MG63 (cell line): ENCODE results near the gene PXDN. TPM values are rescaled to one million over a fixed set of nuclear protein-coding genes. Genes with fewer than 3 reads are reported as not detected.
A peak's percentile ranks its signal among the peaks of the same experiment; 100 is the strongest.
"Not testable (repeated sequence)": the region's sequence is repeated elsewhere in the genome, so short reads cannot be mapped to it uniquely, and the experiment has no call there.

Source experiments
- DNase-seq: peaks from one replicate; pipeline ENCODE4 v3.0.0-alpha.2; 2020
- H3K27me3 ChIP-seq: fragments of 250-450 bp; sonication (Bioruptor Pico); 2 replicates; pipeline ENCODE4 v1.5.1; 2020; ENCODE audit warnings: mild to moderate bottlenecking, moderate library complexity
- H3K36me3 ChIP-seq: fragments of 250-450 bp; sonication (Bioruptor Pico); 2 replicates; pipeline ENCODE4 v1.5.1; 2020; ENCODE audit warnings: mild to moderate bottlenecking, moderate library complexity
- H3K4me3 ChIP-seq: fragments of 250-450 bp; sonication (Bioruptor Pico); 2 replicates; pipeline ENCODE4 v1.5.1; 2020; ENCODE audit warnings: mild to moderate bottlenecking, moderate library complexity
- H3K9me3 ChIP-seq: fragments of 250-450 bp; sonication (Bioruptor Pico); 2 replicates; pipeline ENCODE4 v1.5.1; 2020; ENCODE audit warnings: mild to moderate bottlenecking, moderate library complexity
- total RNA-seq: library from RNA; depleted of rRNA; stranded (reverse); fragments of >200 nt; shearing (Covaris generic); gene quantifications from 2 replicates; pipeline ENCODE4 v1.2.3, GENCODE V29; 2014; ENCODE audit warnings: low replicate concordance

PXDN gene
- total RNA-seq, 1 experiment from 2014 or later = 204 TPM

DNA sequence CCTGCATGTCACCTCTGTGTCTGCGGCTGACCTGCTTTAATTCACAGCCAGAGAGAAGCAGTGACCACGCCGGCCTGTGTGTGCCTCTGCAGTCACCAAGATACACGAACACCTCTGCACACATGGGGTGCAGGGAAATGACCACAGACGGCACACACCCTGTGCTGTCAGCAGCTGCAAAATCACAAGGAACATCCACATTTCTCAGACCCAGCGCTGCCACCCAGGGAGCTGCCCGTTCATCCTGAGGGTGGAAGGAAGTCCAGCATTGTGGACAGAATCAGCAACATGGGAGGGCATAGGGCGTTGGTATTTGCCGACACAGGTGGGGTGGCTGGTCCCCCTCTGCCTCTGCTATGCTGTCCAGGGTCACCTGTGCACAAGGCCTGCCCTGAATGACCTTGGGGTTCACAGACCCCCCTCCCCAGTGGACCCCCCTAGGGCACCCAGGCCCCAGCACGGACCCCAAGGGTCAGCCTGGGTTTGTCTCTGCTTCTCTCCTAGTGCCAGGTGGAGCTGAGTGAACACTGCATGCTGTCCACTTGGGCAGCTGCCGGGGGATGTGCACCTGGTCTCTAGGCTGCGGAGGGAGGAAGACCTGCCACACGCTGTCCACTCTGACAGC lies 107.4 kb downstream of the PXDN start:
- Histone ChIP-seq H3K9me3 (no peaks in the 10 kb centered on the region), H3K27me3 (no peaks in the 10 kb centered on the region), H3K36me3 (peaks cover 82% of the 10 kb centered on the region), H3K4me3 (no peak overlapping the region)
- no peak for DNase-seq

DNA sequence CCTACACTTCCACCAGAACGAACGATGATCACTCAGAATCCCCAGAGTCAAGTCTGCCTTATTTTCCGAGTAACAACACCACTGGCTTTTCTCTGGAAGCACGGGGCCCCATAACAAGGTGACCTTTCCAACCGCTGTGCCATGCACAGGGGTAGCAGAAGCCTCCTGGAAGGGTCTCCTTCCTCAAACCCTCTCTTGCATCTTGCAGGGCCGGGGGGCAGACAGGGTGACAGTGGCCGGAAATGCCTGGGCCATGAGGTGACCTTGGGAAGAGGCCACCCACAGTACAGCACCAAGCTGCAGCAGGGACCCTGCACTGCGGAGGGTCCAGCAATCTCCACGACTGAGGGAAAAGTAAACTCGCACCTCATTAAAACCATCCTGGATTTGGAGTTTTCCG lies 108.5 kb downstream of the PXDN start:
- H3K36me3 ChIP-seq = peaks cover 79% of the 10 kb centered on the region
- H3K4me3 ChIP-seq = no peak overlapping the region
- H3K9me3 ChIP-seq = peaks cover under 1% of the 10 kb centered on the region; the same call in 1 of the 2 replicates
- no peak for DNase-seq
- H3K27me3 ChIP-seq = no peaks in the 10 kb centered on the region

GRCh38 chr2:1634681-1635341 lies 109.5 kb downstream of the PXDN start:
- H3K36me3 ChIP-seq = peaks cover 82% of the 10 kb centered on the region
- no peak overlapping the region for H3K4me3 ChIP-seq
- H3K9me3 ChIP-seq = peaks cover 5% of the 10 kb centered on the region
- H3K27me3 ChIP-seq = no peaks in the 10 kb centered on the region
- DNase-seq = no peak

GRCh38 chr2:1633936-1634587 lies 110.3 kb downstream of the PXDN start:
- Histone ChIP-seq H3K4me3 (no peak overlapping the region), H3K36me3 (peaks cover 82% of the 10 kb centered on the region), H3K27me3 (no peaks in the 10 kb centered on the region), H3K9me3 (peaks cover 5% of the 10 kb centered on the region)
- DNase-seq = no peak

- Histone ChIP-seq H3K36me3 (peaks cover 81% of the 10 kb centered on the region), H3K9me3 (peaks cover 5% of the 10 kb centered on the region), H3K27me3 (no peaks in the 10 kb centered on the region), H3K4me3 (no peak overlapping the region)
- DNase-seq = no peak
Observed at GRCh38 chr2:1633092-1633671, 111.1 kb downstream of the PXDN start.

DNA sequence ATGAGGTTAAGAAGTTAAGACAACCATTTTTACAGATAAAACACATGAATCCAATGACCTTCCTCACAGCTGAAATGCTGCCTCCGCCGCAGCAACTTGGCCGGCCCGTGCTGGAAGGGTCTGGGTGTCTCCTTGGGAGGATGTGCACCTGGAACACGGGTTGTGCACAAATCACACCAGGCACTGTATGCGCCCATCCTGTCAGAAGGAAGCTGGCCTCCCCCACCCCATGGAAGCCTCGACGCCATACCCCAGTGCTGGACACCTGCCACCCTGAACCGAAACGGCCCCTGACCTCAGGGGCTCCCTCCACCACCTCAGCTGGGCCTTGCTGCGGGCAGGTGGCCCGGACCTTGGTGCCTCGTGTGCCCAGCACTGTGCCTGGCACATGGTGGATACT lies 111.8 kb downstream of the PXDN start:
- H3K27me3 ChIP-seq = no peaks in the 10 kb centered on the region

GRCh38 chr2:1632002-1632348 lies 112.3 kb downstream of the PXDN start:
- no peak overlapping the region for H3K4me3 ChIP-seq
- peaks cover 5% of the 10 kb centered on the region for H3K9me3 ChIP-seq
- no peaks in the 10 kb centered on the region for H3K27me3 ChIP-seq
- H3K36me3 ChIP-seq = peaks cover 77% of the 10 kb centered on the region
- DNase-seq = peak; percentile 82

More for the DNA sequence above, 111.8 kb downstream of the PXDN start:
- peaks cover 5% of the 10 kb centered on the region for H3K9me3 ChIP-seq
- peaks cover 77% of the 10 kb centered on the region for H3K36me3 ChIP-seq
- DNase-seq = no peak
- no peak overlapping the region for H3K4me3 ChIP-seq

DNA sequence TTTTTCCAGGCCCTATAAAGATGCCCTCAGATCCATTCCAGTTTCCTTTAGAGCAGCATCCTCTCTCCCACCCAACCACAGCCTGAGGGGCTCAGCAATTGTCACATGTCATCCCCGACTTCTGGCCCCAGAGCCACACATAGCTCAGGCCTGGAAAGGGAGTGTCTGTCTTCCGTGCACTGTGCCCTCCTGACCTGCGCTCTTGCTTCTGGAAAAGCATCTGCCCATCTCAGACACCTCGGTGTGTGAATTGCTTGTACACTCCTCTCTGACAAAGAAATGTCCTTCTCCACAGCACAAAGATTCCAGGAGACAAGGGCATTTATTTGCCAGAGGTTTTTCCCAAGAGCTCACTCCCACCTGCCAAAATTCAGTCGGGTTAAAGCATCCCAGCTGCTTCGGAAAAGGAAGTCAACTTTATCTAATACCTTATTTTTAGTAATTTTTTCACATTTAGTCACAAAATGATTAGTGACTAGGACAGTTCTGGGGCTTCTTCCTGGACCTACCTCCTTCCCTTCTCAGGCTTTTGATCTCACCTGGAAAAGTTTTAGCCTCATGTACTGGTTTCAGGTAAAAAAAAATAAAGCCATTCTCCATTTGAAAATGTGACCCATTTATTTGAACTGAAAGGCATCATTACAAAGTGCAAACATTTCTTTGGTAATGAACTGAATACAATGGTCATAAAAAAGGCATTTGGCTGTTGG lies 112.9 kb downstream of the PXDN start:
- Histone ChIP-seq H3K36me3 (peaks cover 75% of the 10 kb centered on the region), H3K27me3 (no peaks in the 10 kb centered on the region), H3K4me3 (no peak overlapping the region), H3K9me3 (peaks cover 5% of the 10 kb centered on the region)
- DNase-seq = no peak

- no peaks in the 10 kb centered on the region for H3K27me3 ChIP-seq
- DNase-seq = peak; percentile 63
- peaks cover 50% of the 10 kb centered on the region for H3K36me3 ChIP-seq
- H3K9me3 ChIP-seq = peaks cover 5% of the 10 kb centered on the region
- H3K4me3 ChIP-seq = no peak overlapping the region
Observed at GRCh38 chr2:1628893-1629292, 115.4 kb downstream of the PXDN start.

DNA sequence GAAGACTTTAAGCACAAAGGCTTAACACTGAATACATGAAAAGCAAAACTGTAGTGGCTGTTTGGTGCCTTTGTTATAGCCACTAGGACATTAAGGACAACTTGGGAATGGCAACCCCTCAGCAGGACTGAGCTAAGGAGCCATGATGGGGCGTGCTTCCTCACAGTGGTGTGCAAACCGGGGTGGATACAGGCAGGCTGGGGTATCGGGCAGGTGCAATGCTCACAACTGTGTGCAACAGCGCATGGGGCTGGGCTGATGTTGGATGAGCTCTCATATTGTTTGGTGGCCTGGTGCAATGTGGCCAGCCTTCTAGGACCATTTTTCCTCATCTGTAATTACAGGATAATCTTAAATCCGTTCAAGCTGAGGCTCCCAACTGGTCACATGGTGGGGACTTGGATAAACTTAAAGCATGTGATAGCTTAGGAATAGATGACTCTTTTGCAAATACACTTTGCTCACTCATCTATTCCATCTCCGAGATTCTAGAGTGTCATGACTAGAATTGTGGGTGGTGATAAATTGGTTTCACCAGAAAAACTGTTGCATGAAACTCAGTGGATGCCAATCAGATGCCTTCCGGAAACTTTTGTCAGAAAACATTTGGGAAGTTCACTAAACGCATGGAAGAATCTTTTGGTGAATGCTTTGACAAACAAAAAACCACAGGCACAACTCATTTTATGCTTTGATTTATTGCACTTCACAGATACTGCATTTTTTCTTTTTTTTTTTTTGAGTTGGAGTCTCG lies 116.5 kb downstream of the PXDN start:
- Histone ChIP-seq H3K27me3 (no peaks in the 10 kb centered on the region), H3K9me3 (peaks cover 5% of the 10 kb centered on the region), H3K36me3 (peaks cover 39% of the 10 kb centered on the region), H3K4me3 (no peak overlapping the region)
- no peak for DNase-seq

DNA sequence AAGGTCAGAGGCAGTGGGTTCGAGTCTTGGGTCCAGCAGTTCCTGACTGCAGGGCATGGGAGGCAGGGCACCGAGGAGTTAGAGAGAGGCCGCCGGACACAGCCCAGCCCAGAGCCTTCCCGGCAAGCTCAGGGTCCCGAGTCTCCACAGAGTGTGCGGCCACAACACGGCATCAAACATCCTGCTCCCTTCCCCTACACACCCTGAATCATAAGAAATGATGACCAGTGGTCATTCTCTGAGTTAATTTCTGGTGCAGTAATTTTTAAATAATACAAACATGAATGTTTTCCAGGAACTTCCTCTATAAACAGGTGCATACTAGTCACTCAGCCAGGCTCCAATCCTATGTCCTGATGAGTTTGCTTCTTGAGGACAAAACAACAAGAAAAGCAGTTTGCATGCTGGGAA lies 118.0 kb downstream of the PXDN start:
- DNase-seq = no peak
- H3K9me3 ChIP-seq = peaks cover 5% of the 10 kb centered on the region
- H3K36me3 ChIP-seq = peaks cover 29% of the 10 kb centered on the region
- no peak overlapping the region for H3K4me3 ChIP-seq
- no peaks in the 10 kb centered on the region for H3K27me3 ChIP-seq

DNA sequence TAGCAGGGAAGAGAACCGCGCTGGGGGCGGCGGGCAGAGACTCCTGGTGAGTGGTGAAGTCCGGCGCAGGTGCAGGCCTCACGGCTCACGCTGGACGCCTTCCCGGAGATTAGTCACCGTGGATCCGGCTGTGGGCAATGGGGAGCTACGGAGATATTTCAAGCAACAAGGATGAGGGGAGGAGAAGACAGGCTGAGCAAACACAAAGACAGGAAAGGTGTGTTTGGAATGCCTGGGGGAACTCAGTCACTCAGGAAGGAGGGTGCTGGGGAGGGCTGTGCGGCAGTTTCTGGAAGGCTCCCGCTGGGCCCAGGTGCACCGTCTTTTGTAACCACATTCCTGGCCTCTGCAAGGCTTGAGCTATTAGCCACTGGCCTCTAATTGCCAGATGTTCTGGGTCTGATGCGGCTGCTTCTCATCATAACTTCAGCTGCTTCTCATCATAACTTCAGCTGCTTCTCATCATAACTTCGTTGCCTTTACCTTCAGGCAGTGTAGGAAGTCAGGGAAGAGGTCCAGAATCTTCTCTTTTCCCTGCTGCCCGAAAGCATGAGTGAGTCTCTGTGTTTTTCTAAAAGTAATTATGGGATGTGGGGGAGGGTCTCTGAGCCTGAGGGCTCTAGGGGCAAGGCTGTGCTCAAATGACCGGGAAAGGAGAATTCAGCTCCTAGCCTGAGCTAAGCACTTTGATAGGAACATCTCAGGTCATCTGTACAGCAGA lies 118.9 kb downstream of the PXDN start:
- Histone ChIP-seq H3K4me3 (no peak overlapping the region), H3K9me3 (peaks cover under 1% of the 10 kb centered on the region), H3K36me3 (peaks cover 20% of the 10 kb centered on the region), H3K27me3 (no peaks in the 10 kb centered on the region)
- DNase-seq = peak; percentile 48

DNA sequence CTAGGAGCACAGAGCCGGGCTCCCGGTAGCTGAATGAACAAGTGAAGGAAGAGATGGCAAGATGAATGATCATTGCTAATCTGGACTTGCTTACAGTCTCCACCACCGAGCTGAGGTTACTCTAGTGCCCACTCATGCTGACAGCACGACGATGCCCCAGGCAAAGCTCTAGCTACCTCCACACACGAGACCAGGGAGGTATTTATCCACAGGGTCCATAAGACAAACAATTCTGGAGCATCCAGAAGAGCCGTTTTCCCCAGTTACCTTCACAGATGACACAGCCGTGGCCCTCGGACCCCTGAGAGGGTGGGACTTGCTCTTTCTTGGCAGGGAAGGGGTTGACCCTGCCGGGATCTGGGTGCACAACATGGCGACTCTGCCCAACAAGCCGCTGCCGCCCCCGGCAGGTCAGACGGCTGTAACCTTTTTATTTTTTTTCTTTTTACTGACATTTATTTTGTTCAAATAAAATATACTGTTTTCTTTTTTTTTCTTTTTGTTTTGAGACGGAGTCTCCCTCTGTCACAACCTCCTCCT lies 120.3 kb downstream of the PXDN start:
- peaks cover 6% of the 10 kb centered on the region for H3K36me3 ChIP-seq
- H3K27me3 ChIP-seq = no peaks in the 10 kb centered on the region
- no peaks in the 10 kb centered on the region for H3K9me3 ChIP-seq
- no peak for DNase-seq
- no peak overlapping the region for H3K4me3 ChIP-seq

- Histone ChIP-seq H3K9me3 (no peaks in the 10 kb centered on the region), H3K27me3 (no peaks in the 10 kb centered on the region), H3K36me3 (no peaks in the 10 kb centered on the region), H3K4me3 (no peak overlapping the region)
- no peak for DNase-seq
Observed at GRCh38 chr2:1622521-1623200, 121.7 kb downstream of the PXDN start.

- H3K9me3 ChIP-seq, H3K36me3 ChIP-seq, H3K4me3 ChIP-seq, DNase-seq, H3K27me3 ChIP-seq: not testable (repeated sequence)
Observed at GRCh38 chr2:1621976-1622375, 122.3 kb downstream of the PXDN start.
